MM.1S (cell line): ENCODE results near the gene MSRB3.

Source experiments
- EZH2 ChIP-seq: fragments of 300-600 bp; sonication (generic); optimal IDR thresholded peaks from 2 replicates; pipeline ENCODE3; 2017; ENCODE audit warnings: low read depth, mild to moderate bottlenecking, antibody characterized with exemption, low read length, mixed read lengths
- TF ChIP-seq, protein P1 (sequence below): fragments of 300-600 bp; sonication (generic); IDR thresholded peaks from 2 replicates; pipeline ENCODE4 v1.5.1; 2016; ENCODE audit warnings: antibody characterized with exemption, low read length, mixed read lengths

DNA sequence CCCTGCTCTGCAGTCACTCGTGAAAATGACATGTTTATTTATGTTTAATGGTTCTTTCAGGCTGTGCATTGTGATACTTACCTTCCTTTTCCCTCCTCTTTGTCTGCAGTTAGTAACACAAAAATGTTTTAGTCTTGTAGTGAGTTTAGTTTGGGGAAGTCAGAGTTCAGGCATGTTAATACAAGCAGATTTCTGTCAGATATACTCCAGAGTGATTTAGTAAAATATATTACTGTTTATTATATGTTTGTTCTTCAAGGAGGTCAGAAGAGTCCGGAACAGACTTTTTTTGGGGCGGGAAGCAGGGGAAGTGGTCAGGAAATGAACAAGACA, 28.7 kb downstream of the MSRB3 start:
- no peak for TF ChIP-seq EZH2
- TF ChIP-seq, protein P1, sequence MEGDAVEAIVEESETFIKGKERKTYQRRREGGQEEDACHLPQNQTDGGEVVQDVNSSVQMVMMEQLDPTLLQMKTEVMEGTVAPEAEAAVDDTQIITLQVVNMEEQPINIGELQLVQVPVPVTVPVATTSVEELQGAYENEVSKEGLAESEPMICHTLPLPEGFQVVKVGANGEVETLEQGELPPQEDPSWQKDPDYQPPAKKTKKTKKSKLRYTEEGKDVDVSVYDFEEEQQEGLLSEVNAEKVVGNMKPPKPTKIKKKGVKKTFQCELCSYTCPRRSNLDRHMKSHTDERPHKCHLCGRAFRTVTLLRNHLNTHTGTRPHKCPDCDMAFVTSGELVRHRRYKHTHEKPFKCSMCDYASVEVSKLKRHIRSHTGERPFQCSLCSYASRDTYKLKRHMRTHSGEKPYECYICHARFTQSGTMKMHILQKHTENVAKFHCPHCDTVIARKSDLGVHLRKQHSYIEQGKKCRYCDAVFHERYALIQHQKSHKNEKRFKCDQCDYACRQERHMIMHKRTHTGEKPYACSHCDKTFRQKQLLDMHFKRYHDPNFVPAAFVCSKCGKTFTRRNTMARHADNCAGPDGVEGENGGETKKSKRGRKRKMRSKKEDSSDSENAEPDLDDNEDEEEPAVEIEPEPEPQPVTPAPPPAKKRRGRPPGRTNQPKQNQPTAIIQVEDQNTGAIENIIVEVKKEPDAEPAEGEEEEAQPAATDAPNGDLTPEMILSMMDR = no peak
